Metanephros (tissue), 2 donors: ENCODE data around the gene PTCD2. TPM values are rescaled to one million over a fixed set of nuclear protein-coding genes. Genes with fewer than 3 reads are reported as not detected.

ENCODE experiments used
- small RNA-seq: library from RNA; depleted of rRNA; stranded (forward); fragments of <200 nt; gene quantifications from one replicate; pipeline ENCODE3, GENCODE V24; 2014; ENCODE audit warnings: low replicate concordance
- total RNA-seq: library from RNA; depleted of rRNA; stranded (reverse); fragments of >200 nt; gene quantifications from one replicate; pipeline ENCODE4 v1.2.3, GENCODE V29; 2014

The PTCD2 gene
- 8.8 TPM for total RNA-seq

GRCh38 chr5:72319976-72320752, at the start of gene PTCD2, which contains the start of gene MRPS27:
PTCD2 (plus strand) TSS chr5:72320373; CDS start chr5:72320383, 10 bp downstream.
MRPS27 (minus strand) TSS chr5:72320240; CDS start chr5:72320221, 19 bp downstream.

Small RNAs within 50 kb of the gene (small RNA-seq; reads per million reads assigned to genes)
- not detected for gene RN7SL153P

Other genes with a start within 250 kb of the PTCD2 start
- 26.7 TPM for gene MAP1B, start 212.9 kb upstream of the PTCD2 start, total RNA-seq
- gene MRPS27, start 133 bp upstream of the PTCD2 start, total RNA-seq: 56.8 TPM
- gene ZNF366, start 187.0 kb downstream of the PTCD2 start, total RNA-seq: 4.4 TPM